ENCODE data around the gene HHAT.
"Not testable (repeated sequence)": the region's sequence is repeated elsewhere in the genome, so short reads cannot be mapped to it uniquely, and the experiment has no call there.

HHAT gene

DNA sequence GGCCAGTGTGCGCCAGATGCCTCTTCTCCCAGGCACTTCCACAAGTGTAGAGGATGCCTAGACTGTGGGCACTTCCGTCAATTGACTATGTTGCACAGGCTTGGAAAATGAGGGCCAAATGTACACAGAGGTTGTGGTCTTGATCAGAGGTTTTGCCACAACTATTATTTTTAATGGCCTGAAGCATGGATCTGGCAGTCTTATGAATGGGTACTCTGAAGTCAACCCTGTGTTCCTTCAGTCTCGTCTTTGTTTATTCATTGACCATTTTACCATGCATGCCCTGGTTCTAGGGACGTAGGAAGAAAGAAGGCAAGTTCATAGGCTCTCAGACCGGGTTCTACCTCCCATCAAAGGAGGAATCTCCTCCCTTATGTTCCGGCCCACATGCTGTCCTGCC lies 329.1 kb downstream of the HHAT start:
- no peak overlapping the region for H3K4me2 ChIP-seq (ENCODE audit: insufficient read depth, low read length)
- no peak overlapping the region for H3K9ac ChIP-seq (ENCODE audit: low read depth, low read length)
- no peaks in the 10 kb centered on the region for H3K79me2 ChIP-seq (ENCODE audit: insufficient read depth, low read length)
- H3K27me3 ChIP-seq (ENCODE audit: insufficient read depth, low read length, poor library complexity), result no peaks in the 10 kb centered on the region
- H3K27ac ChIP-seq (ENCODE audit: low read length), result no peak overlapping the region
- H3K9me3 ChIP-seq (ENCODE audit: insufficient read depth, low read length, severe bottlenecking), result peaks cover 4% of the 10 kb centered on the region
- TF ChIP-seq, protein P1, sequence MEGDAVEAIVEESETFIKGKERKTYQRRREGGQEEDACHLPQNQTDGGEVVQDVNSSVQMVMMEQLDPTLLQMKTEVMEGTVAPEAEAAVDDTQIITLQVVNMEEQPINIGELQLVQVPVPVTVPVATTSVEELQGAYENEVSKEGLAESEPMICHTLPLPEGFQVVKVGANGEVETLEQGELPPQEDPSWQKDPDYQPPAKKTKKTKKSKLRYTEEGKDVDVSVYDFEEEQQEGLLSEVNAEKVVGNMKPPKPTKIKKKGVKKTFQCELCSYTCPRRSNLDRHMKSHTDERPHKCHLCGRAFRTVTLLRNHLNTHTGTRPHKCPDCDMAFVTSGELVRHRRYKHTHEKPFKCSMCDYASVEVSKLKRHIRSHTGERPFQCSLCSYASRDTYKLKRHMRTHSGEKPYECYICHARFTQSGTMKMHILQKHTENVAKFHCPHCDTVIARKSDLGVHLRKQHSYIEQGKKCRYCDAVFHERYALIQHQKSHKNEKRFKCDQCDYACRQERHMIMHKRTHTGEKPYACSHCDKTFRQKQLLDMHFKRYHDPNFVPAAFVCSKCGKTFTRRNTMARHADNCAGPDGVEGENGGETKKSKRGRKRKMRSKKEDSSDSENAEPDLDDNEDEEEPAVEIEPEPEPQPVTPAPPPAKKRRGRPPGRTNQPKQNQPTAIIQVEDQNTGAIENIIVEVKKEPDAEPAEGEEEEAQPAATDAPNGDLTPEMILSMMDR (IDR thresholded peaks at IDR 0.05; ENCODE audit: borderline replicate concordance, extremely low read depth, low read length, poor library complexity, severe bottlenecking), result no peak
- no peaks in the 10 kb centered on the region for H4K20me1 ChIP-seq (ENCODE audit: insufficient read depth, low read length)
- H3K4me3 ChIP-seq (ENCODE audit: low read depth in 1 of 2, low read length in 2 of 2), result no peak overlapping the region
- ATAC-seq (ENCODE audit: insufficient read depth, low read depth) (no peak), DNase-seq (no peak)
- H3K36me3 ChIP-seq (ENCODE audit: insufficient read depth, low read length), result no peaks in the 10 kb centered on the region
- no peak overlapping the region for H2AFZ ChIP-seq (ENCODE audit: low read depth, low read length)
- H3K4me1 ChIP-seq (ENCODE audit: insufficient read depth, low read length), result no peaks in the 10 kb centered on the region

GRCh38 chr1:210661520-210661919 lies 332.8 kb downstream of the HHAT start:
- not testable (repeated sequence) for DNase-seq; H3K36me3 ChIP-seq (ENCODE audit: insufficient read depth, low read length); H2AFZ ChIP-seq (ENCODE audit: low read depth, low read length); H3K4me1 ChIP-seq (ENCODE audit: insufficient read depth, low read length); H3K27ac ChIP-seq (ENCODE audit: low read length); H4K20me1 ChIP-seq (ENCODE audit: insufficient read depth, low read length); H3K4me3 ChIP-seq (ENCODE audit: low read depth in 1 of 2, low read length in 2 of 2); H3K9ac ChIP-seq (ENCODE audit: low read depth, low read length); H3K27me3 ChIP-seq (ENCODE audit: insufficient read depth, low read length, poor library complexity); H3K4me2 ChIP-seq (ENCODE audit: insufficient read depth, low read length); ATAC-seq (ENCODE audit: insufficient read depth, low read depth); H3K79me2 ChIP-seq (ENCODE audit: insufficient read depth, low read length); H3K9me3 ChIP-seq (ENCODE audit: insufficient read depth, low read length, severe bottlenecking)

GRCh38 chr1:210662291-210663050 lies 333.8 kb downstream of the HHAT start:
- no peak for DNase-seq
- Histone ChIP-seq H2AFZ (ENCODE audit: low read depth, low read length) (no peak overlapping the region), H4K20me1 (ENCODE audit: insufficient read depth, low read length) (no peaks in the 10 kb centered on the region), H3K27me3 (ENCODE audit: insufficient read depth, low read length, poor library complexity) (no peaks in the 10 kb centered on the region), H3K4me2 (ENCODE audit: insufficient read depth, low read length) (no peak overlapping the region), H3K9me3 (ENCODE audit: insufficient read depth, low read length, severe bottlenecking) (no peaks in the 10 kb centered on the region), H3K4me1 (ENCODE audit: insufficient read depth, low read length) (no peaks in the 10 kb centered on the region), H3K9ac (ENCODE audit: low read depth, low read length) (no peak overlapping the region), H3K79me2 (ENCODE audit: insufficient read depth, low read length) (no peaks in the 10 kb centered on the region), H3K4me3 (ENCODE audit: low read depth in 1 of 2, low read length in 2 of 2) (no peak overlapping the region), H3K36me3 (ENCODE audit: insufficient read depth, low read length) (no peaks in the 10 kb centered on the region), H3K27ac (ENCODE audit: low read length) (no peak overlapping the region)
- TF ChIP-seq EZH2 (IDR thresholded peaks at IDR 0.05; ENCODE audit: borderline replicate concordance, low read depth, low read length, severe bottlenecking), result no peak
- TF ChIP-seq, protein P1 (IDR thresholded peaks at IDR 0.05; ENCODE audit: borderline replicate concordance, extremely low read depth, low read length, poor library complexity, severe bottlenecking), result no peak
- no peak for ATAC-seq (ENCODE audit: insufficient read depth, low read depth)

DNA sequence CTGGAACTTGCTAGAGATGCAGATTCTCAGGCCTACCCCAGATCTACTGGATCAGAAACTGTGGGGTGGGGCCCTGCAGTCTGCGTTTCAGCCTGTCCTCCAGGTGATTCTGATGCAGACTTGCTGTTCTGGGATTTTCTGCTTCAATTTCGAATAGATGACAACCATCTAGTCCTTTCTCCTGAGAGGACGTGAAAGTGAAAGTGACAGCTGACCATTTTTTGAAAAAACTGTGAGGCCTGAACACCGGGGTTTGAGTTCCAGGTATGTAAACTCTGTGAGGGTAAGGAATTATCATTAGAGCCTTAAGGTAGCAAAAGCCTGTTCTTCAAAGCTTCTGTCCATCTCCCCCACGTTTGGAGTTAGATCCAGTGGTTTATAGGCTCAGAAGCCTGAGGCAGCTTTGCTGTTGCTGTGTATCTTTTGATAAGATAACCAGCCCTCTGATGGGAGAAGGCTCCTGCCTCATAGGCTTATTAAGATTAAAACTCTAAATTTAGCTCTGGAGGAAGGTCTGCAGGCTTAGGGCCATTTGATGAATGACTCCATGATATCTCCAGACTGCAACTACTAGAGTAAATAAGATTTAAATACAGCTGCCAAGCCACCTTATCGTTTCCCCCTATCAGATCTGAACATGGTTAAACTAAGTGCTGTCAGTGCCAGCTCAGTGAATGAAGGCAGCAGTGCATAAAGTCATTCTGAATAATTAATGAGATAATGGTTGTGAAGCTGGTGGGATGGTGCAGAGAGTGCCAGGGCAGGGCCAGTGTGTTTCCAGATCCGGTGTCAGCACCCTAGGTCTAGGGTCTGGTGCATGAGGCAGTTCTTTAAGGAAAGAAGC lies 335.2 kb downstream of the HHAT start:
- TF ChIP-seq, protein P1 (IDR thresholded peaks at IDR 0.05; ENCODE audit: borderline replicate concordance, extremely low read depth, low read length, poor library complexity, severe bottlenecking), result no peak
- TF ChIP-seq EZH2 (IDR thresholded peaks at IDR 0.05; ENCODE audit: borderline replicate concordance, low read depth, low read length, severe bottlenecking), result no peak
- Histone ChIP-seq H2AFZ (ENCODE audit: low read depth, low read length) (no peak overlapping the region), H3K27me3 (ENCODE audit: insufficient read depth, low read length, poor library complexity) (no peaks in the 10 kb centered on the region), H3K27ac (ENCODE audit: low read length) (no peak overlapping the region), H3K79me2 (ENCODE audit: insufficient read depth, low read length) (no peaks in the 10 kb centered on the region), H3K4me2 (ENCODE audit: insufficient read depth, low read length) (no peak overlapping the region), H3K36me3 (ENCODE audit: insufficient read depth, low read length) (no peaks in the 10 kb centered on the region), H3K9ac (ENCODE audit: low read depth, low read length) (no peak overlapping the region), H3K9me3 (ENCODE audit: insufficient read depth, low read length, severe bottlenecking) (no peaks in the 10 kb centered on the region), H4K20me1 (ENCODE audit: insufficient read depth, low read length) (no peaks in the 10 kb centered on the region), H3K4me3 (ENCODE audit: low read depth in 1 of 2, low read length in 2 of 2) (no peak overlapping the region), H3K4me1 (ENCODE audit: insufficient read depth, low read length) (no peaks in the 10 kb centered on the region)
- no peak for DNase-seq
- ATAC-seq (ENCODE audit: insufficient read depth, low read depth), result no peak
